AG09309 (cell line): ENCODE data around the gene ZBTB8A.

Source experiments
- DNase-seq: peaks from one replicate; pipeline ENCODE4 v3.0.0-alpha.2; 2010; ENCODE audit warnings: low read depth
- H3K4me3 ChIP-seq: 2 replicates; pipeline ENCODE4 v1.5.1; 2011; ENCODE audit warnings: mild to moderate bottlenecking, low read depth, low read length, moderate library complexity; ENCODE audit not compliant: control insufficient read depth
- TF ChIP-seq, protein P1 (sequence below): IDR thresholded peaks from 2 replicates; pipeline ENCODE4 v1.5.1; 2011; ENCODE audit warnings: mild to moderate bottlenecking, low read depth, low read length, inconsistent platforms; ENCODE audit not compliant: insufficient read depth, control insufficient read depth; ENCODE audit errors: missing control alignments

The ZBTB8A gene

DNA sequence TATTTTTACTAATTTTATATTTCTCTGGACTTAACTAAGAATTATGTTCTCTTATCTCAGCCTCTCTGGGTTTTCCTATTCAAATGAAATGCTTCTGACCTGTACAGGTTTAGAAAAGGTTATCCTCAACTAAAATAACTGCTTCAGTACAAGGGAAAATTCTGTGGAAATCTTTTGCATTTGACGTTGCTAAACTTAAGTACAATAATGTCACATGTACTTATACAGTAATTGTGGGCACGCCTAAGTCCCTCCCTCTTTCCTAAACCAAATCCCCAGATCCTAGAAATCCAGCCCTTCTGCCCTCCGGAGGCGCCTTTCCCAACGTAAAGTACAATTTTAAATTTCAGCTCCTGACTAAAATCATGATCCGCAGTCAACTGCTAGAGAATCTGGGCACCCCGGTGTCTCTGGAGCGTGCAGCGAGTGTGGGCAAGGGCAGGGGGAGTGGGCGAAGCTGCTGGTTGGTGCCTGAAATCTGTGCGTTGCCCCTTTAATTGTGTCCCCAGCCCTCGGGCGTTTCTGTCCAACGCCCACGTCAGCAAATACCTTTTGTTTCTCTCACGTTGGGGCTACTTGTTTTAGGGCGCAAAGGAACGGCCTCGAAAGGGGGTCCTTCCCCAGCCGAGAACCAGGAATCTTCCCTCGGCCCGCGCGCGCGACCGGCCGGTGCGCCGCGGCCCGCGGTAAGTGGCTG is at the start of gene ZBTB8A:
ZBTB8A (plus strand) TSS at position 541 of the 697 bp plus-strand sequence. CDS start 53,505 bp downstream, outside the sequence.
- DNase-seq: no peak
- TF ChIP-seq, protein P1, sequence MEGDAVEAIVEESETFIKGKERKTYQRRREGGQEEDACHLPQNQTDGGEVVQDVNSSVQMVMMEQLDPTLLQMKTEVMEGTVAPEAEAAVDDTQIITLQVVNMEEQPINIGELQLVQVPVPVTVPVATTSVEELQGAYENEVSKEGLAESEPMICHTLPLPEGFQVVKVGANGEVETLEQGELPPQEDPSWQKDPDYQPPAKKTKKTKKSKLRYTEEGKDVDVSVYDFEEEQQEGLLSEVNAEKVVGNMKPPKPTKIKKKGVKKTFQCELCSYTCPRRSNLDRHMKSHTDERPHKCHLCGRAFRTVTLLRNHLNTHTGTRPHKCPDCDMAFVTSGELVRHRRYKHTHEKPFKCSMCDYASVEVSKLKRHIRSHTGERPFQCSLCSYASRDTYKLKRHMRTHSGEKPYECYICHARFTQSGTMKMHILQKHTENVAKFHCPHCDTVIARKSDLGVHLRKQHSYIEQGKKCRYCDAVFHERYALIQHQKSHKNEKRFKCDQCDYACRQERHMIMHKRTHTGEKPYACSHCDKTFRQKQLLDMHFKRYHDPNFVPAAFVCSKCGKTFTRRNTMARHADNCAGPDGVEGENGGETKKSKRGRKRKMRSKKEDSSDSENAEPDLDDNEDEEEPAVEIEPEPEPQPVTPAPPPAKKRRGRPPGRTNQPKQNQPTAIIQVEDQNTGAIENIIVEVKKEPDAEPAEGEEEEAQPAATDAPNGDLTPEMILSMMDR: peak; percentile 15

DNA sequence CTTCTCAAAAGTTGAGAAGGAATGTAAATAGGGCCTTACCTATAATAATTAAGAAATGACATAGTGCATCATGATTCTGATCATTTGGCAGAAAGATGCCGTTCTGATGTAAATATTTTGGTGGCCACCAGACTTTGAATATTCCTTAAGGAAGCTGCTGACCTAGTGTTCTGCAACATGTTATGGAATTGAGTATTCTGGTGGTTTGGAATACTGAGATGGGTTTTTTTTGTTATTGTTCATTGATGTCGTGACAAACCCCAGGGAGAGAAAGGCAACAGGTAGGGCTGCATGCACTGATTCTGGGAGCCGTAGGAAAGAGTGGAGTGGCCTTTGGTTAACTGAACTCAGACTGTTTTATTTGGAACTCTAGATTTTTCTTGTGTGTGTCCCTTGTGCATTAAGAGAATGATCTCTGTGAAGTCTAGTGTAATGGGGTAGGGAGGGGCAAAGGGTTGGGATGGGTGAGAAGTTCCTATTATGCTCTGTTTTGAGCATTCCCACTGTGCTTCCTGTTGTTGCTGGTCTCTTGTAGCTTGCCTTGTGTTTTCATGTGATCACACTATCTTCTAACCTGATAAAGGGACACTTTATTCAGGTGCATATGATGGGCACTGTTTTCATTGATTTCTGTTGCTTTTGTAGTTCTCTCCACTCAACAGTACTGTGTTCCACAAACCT is 49.3 kb upstream of the ZBTB8A start:
- no peak for DNase-seq
- H3K4me3 ChIP-seq: no peak overlapping the region
- TF ChIP-seq, protein P1: no peak

More for the DNA sequence above, at the start of gene ZBTB8A:
- H3K4me3 ChIP-seq: peak within 1 kb of the TSS; percentile 58

DNA sequence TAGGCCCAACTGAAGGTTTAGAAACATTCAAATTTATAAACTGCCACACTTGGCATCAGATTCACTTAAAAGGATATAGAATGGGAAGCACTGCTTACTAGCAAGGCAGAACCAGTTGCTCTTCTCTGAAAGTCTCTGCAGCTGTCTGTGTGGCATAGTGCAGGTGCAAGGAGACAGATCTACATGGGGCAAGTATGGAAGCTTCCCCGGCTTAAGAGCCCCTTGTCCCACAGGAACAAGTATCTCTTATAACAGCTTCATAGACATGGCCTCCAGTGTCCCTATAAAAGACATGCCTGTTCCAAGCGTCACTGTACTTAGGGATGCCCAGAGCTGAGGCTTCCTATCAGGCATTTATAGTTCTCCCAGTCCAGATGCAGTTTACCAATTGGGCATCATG is 47.8 kb upstream of the ZBTB8A start:
- H3K4me3 ChIP-seq: no peak overlapping the region
- no peak for DNase-seq
- TF ChIP-seq, protein P1: no peak

DNA sequence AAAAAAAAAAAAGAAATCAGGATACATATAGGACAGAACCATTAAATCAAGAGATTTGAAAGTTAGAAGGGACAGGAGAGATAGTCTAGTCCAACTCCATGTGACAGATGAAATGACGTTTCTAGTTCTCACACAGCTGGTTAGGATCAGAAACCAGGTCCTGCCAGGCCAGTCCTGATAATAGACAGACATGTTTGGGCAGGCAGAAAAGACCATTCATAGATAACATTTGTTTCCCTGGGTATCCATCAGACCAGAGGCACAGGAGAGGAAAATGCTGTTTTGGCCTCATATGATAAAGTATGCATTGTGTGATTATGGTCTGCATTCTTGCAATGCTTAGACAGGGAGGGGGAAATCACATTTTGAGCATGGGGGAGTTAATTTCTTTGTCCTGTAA is 45.0 kb upstream of the ZBTB8A start:
- no peak for DNase-seq
- TF ChIP-seq, protein P1: no peak
- H3K4me3 ChIP-seq: no peak overlapping the region

DNA sequence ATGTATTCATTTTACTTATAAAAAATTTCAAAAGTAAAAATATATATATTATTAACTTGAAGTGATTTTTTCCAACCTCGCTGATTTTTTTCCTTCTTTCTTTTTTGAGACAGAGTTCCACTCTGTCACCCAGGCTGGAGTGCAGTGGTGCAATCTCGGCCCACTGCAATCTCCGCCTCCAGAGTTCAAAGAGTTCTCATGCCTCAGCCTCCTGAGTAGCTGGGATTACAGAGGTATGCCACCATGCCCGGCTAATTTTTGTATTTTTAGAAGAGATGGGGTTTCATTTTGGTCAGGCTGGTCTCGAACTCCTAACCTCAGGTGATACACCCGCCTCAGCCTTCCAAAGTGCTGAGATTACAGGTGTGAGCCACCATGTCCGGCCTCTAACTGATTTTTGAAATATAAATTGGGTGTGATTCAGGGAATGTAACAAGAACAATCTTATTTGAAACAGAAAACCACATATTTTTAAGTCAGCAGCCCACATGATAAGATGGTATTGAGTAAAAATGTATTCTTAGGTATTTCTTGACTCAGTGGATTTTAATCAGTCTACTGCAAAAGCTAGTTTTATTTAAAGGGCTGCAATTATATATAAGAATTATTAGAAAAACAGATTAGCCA is 44.4 kb upstream of the ZBTB8A start:
- DNase-seq: no peak
- TF ChIP-seq, protein P1: no peak
- no peak overlapping the region for H3K4me3 ChIP-seq

DNA sequence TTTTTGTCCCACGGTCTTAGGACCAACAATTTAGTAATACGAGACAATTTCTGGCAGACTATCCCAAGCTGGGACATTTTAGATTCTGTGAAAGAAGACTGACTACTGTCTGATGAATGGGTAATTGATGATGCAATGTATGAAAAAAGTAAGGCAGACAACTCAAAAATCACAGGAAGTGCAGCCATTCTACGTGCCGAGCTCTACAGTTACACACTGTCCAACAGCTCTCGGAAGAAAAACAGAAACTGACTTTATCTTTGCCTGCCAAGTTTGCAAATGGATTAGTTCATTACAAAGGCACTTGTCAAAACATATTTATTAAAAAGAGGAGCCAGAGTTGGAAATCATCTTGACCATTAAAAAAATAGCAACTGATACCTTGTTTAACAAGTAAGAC is 43.1 kb upstream of the ZBTB8A start:
- DNase-seq: no peak
- no peak overlapping the region; the same call in 1 of the 2 replicates for H3K4me3 ChIP-seq

More for the DNA sequence above, 43.1 kb upstream of the ZBTB8A start:
- TF ChIP-seq, protein P1: no peak
